Vagina (tissue), 2 donors: ENCODE results near the gene ARFGEF3.

ENCODE experiments used
- CTCF ChIP-seq, 3 experiments: fragments of 450-650 bp in 2 of 3; fragments of 200-600 bp in 1 of 3; sonication (generic) in 1 of 3; IDR thresholded peaks; one replicate each; pipeline ENCODE4 v1.5.1; 2017 to 2019; ENCODE audit warnings: antibody characterized with exemption in 3 of 3, mild to moderate bottlenecking in 2 of 3, moderate library complexity in 2 of 3
- POLR2A ChIP-seq, 2 donors: fragments of 450-650 bp; IDR thresholded peaks; one replicate each; pipeline ENCODE4 v1.6.1; 2017; ENCODE audit warnings: antibody characterized with exemption in 2 of 2, mild to moderate bottlenecking in 2 of 2, moderate library complexity in 2 of 2
- POLR2AphosphoS5 ChIP-seq, 2 donors: sonication (generic); formaldehyde crosslinking; IDR thresholded peaks; one replicate each; pipeline ENCODE4 v1.9.0; 2017; ENCODE audit warnings: antibody characterized with exemption in 2 of 2, mild to moderate bottlenecking in 2 of 2, low read depth in 1 of 2; ENCODE audit not compliant: insufficient read depth in 1 of 2

DNA sequence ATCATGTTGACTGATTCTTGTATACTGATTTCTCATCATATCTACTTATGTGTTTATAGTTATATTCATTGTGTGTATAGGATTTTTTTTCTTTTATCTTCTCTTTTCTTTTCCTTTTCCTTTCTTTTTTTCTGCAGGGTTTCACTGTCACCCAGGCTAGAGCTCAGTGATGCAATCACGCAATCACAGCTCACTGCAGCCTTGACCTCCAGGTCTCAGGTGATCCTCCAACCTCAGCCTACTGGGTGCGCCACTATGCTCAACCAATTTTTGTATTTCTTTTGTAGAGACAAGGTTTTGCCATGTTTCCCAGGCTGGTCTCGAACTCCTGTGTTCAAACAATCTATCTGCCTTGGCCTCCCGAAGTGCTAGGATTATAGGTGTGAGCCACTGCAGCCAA lies 58.2 kb downstream of the ARFGEF3 start:
- TF ChIP-seq CTCF (IDR thresholded peaks at IDR 0.05) (no peak), POLR2A (IDR thresholded peaks at IDR 0.05) (no peak), POLR2AphosphoS5 (IDR thresholded peaks at IDR 0.05; ENCODE audit: insufficient read depth in 1 of 2, low read depth in 1 of 2) (no peak)
